Panc1 (cell line): Measurements from ENCODE around the gene SCG5. TPM values are rescaled to one million over a fixed set of nuclear protein-coding genes. Genes with fewer than 3 reads are reported as not detected.

Source experiments
- ATAC-seq: fragments of 200-7000 bp; cut with Tn5 transposase; 2 replicates; pipeline ENCODE4 v1.9.1; 2020; ENCODE audit warnings: mild to moderate bottlenecking, moderate library complexity
- BruUV-seq: library from RNA; stranded (reverse); fragments of 400-500 nt; replicated peaks from 2 replicates; lab custom pipeline; 2021; lab: Mats Ljungman, UMichigan
- CTCF ChIA-PET: fragments of 300-600 bp; sonication (Branson Sonifier 250); formaldehyde crosslinking; loops from one replicate; lab custom pipeline; 2022; ENCODE audit warnings: antibody characterized with exemption; lab: Charles Lee
- POLR2A ChIA-PET: fragments of 300-600 bp; sonication (Branson Sonifier 250); formaldehyde crosslinking; loops from one replicate; lab custom pipeline; 2022; ENCODE audit warnings: antibody characterized with exemption; lab: Charles Lee
- DNase-seq: peaks from one replicate; pipeline ENCODE4 v3.0.0-alpha.2; 2010; ENCODE audit warnings: low read depth, low spot score
- H3K27ac ChIP-seq: 2 replicates; pipeline ENCODE4 v1.5.1; 2011; ENCODE audit warnings: mild to moderate bottlenecking, low read length, inconsistent platforms
- H3K27me3 ChIP-seq: fragments of 200-500 bp; sonication (Bioruptor generic); 2 replicates; pipeline ENCODE4 v1.6.0; 2014; ENCODE audit warnings: low read length, inconsistent platforms; ENCODE audit not compliant: control insufficient read depth, insufficient read depth
- H3K36me3 ChIP-seq: fragments of 200-500 bp; sonication (Bioruptor generic); 2 replicates; pipeline ENCODE4 v1.5.1; 2014; ENCODE audit warnings: inconsistent platforms, mild to moderate bottlenecking, low read length, moderate library complexity; ENCODE audit not compliant: control insufficient read depth, insufficient read depth
- H3K4me1 ChIP-seq: 2 replicates; pipeline ENCODE4 v1.5.1; 2011; ENCODE audit warnings: inconsistent platforms, mild to moderate bottlenecking, low read length, moderate library complexity; ENCODE audit not compliant: control insufficient read depth, insufficient read depth
- H3K4me3 ChIP-seq, 2 experiments: 2 replicates each; pipeline ENCODE4 v1.5.1; 2011 to 2012; ENCODE audit warnings: low read depth in 2 of 2, low read length in 2 of 2, mild to moderate bottlenecking in 2 of 2, inconsistent platforms in 1 of 2, moderate library complexity in 1 of 2
- H3K9me3 ChIP-seq: fragments of 200-500 bp; sonication (Bioruptor generic); 2 replicates; pipeline ENCODE4 v1.5.1; 2014; ENCODE audit warnings: low read depth, mild to moderate bottlenecking, inconsistent platforms, low read length, moderate library complexity; ENCODE audit not compliant: control insufficient read depth, insufficient read depth
- POLR2AphosphoS5 ChIP-seq: IDR thresholded peaks from 2 replicates; pipeline ENCODE4 v1.6.1; 2012; ENCODE audit warnings: mild to moderate bottlenecking, low read depth, low read length, moderate library complexity
- REST ChIP-seq, 2 experiments: IDR thresholded peaks; 2 replicates each; pipeline ENCODE4 v1.6.1; 2011 to 2012; ENCODE audit warnings: low read depth in 2 of 2, control low read depth in 1 of 2, low read length in 1 of 2, mild to moderate bottlenecking in 1 of 2, moderate library complexity in 1 of 2; ENCODE audit not compliant: insufficient read depth in 1 of 2
- SIN3A ChIP-seq: IDR thresholded peaks from 2 replicates; pipeline ENCODE4 v1.6.1; 2012; ENCODE audit warnings: low read depth, mild to moderate bottlenecking, low read length, moderate library complexity, borderline replicate concordance; ENCODE audit not compliant: insufficient read depth
- TCF7L2 ChIP-seq: IDR thresholded peaks from 2 replicates; pipeline ENCODE4 v1.6.1; 2011; ENCODE audit warnings: mild to moderate bottlenecking, low read depth, low read length, inconsistent platforms
- in situ Hi-C: cut with HindIII; loops from 2 replicates; pipeline ENCODE4 v1.10.0; 2016; ENCODE audit warnings: low sequenced_read_pairs, low pct_unique_long_range_greater_than_20kb
- intact Hi-C: fragments of 100-400 bp; cut with micrococcal nuclease; formaldehyde crosslinking; loops from one replicate; pipeline ENCODE4 v1.10.0; 2022; ENCODE audit not compliant: unreplicated experiment
- total RNA-seq: library from RNA; stranded (reverse); gene quantifications from one replicate; pipeline ENCODE4 v1.2.1, GENCODE V29; 2021; ENCODE audit not compliant: unreplicated experiment
- TF ChIP-seq, protein P1 (sequence below): fragments of 450-650 bp; IDR thresholded peaks from 2 replicates; pipeline ENCODE4 v1.5.1; 2017; ENCODE audit warnings: mild to moderate bottlenecking

The SCG5 gene
- total RNA-seq, 1 experiment from 2014 or later, result 0.67 TPM

GRCh38 chr15:32738666-32739065 is 97.2 kb downstream of the SCG5 start:
- no peaks in the 10 kb centered on the region for H3K9me3 ChIP-seq
- POLR2A ChIA-PET, result no interaction called here
- BruUV-seq, result no TSS peak
- no peaks in the 10 kb centered on the region for H3K4me1 ChIP-seq
- CTCF ChIA-PET, result interaction anchor here (0.7 kb wide), 1 partner anchor 392 kb away, joined by 19 read pairs; no protein-coding TSS in a partner anchor
- intact Hi-C loops, result no loop called here
- no peak overlapping the region for H3K4me3 ChIP-seq
- TF ChIP-seq, protein P1, sequence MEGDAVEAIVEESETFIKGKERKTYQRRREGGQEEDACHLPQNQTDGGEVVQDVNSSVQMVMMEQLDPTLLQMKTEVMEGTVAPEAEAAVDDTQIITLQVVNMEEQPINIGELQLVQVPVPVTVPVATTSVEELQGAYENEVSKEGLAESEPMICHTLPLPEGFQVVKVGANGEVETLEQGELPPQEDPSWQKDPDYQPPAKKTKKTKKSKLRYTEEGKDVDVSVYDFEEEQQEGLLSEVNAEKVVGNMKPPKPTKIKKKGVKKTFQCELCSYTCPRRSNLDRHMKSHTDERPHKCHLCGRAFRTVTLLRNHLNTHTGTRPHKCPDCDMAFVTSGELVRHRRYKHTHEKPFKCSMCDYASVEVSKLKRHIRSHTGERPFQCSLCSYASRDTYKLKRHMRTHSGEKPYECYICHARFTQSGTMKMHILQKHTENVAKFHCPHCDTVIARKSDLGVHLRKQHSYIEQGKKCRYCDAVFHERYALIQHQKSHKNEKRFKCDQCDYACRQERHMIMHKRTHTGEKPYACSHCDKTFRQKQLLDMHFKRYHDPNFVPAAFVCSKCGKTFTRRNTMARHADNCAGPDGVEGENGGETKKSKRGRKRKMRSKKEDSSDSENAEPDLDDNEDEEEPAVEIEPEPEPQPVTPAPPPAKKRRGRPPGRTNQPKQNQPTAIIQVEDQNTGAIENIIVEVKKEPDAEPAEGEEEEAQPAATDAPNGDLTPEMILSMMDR, result no peak
- TF ChIP-seq POLR2AphosphoS5 (no peak), TCF7L2 (no peak), SIN3A (no peak), REST (IDR thresholded peaks at IDR 0.05; ENCODE audit: insufficient read depth in 1 of 2, low read depth in 2 of 2, low read length in 1 of 2) (no peak)
- H3K27ac ChIP-seq, result no peak overlapping the region
- no peaks in the 10 kb centered on the region for H3K27me3 ChIP-seq
- in situ Hi-C loops, result no loop called here
- no peaks in the 10 kb centered on the region for H3K36me3 ChIP-seq
- ATAC-seq, result no peak
- DNase-seq, result no peak

DNA sequence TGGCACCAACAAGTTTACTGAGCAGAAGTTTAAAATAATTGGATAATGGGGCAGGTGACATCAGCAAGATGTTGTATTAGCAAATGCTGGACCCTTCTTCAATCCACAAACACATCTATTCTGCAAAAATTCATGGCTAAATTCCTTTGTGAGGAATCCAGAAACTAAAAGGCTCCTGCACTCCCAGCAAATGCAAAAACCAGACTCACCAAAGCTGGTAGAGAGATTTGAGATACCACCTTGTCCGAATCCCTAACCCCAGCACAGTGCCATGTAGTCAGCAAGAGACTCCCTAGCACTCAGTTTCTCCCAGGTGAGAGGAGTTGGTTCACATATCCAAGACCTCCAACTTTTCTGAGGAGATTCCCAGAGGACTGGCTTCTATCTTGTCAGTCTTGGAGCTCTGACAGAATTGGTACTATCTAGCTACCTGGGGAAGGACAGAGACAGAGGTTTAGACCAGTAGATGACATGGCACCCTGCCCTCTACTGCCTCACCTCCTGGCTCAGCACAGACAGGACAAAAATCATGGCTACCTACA is 98.1 kb downstream of the SCG5 start:
- DNase-seq, result no peak
- Histone ChIP-seq H3K27ac (no peak overlapping the region), H3K9me3 (no peaks in the 10 kb centered on the region), H3K4me1 (no peaks in the 10 kb centered on the region), H3K27me3 (no peaks in the 10 kb centered on the region), H3K4me3 (no peak overlapping the region), H3K36me3 (no peaks in the 10 kb centered on the region)
- ChIA-PET POLR2A (no interaction called here), CTCF (no interaction called here)
- no peak for ATAC-seq
- in situ Hi-C loops (no loop called here), intact Hi-C loops (no loop called here)
- TF ChIP-seq REST (IDR thresholded peaks at IDR 0.05; ENCODE audit: insufficient read depth in 1 of 2, low read depth in 2 of 2, low read length in 1 of 2) (no peak), SIN3A (no peak), TCF7L2 (no peak), POLR2AphosphoS5 (no peak)
- TF ChIP-seq, protein P1, result no peak
- BruUV-seq, result no TSS peak
